Measurements from ENCODE around the gene RBFA.

RBFA gene

GRCh38 chr18:79988071-79988450 lies 46.2 kb upstream of the RBFA start (continued):
- no peak for TF ChIP-seq HOXA7 (CRISPR knock-in tag; IDR thresholded peaks at IDR 0.05; ENCODE audit: borderline replicate concordance)
- no peak for TF ChIP-seq ZNF544 (tag by site-specific recombination; IDR thresholded peaks at IDR 0.05)
- no peak for TF ChIP-seq ZNF302 (tag by site-specific recombination; IDR thresholded peaks at IDR 0.05; ENCODE audit: low read depth)
- peak; percentile 27; the same call in 1 of the 2 replicates for TF ChIP-seq GLIS2 (tag by site-specific recombination; IDR thresholded peaks at IDR 0.05)
- TF ChIP-seq ZNF19 (tag by site-specific recombination; IDR thresholded peaks at IDR 0.05; ENCODE audit: low read depth) = no peak
- 0 out of 2 replicates have a peak, but pooled peaks have one; percentile 6 for TF ChIP-seq EGR2 (tag by site-specific recombination; IDR thresholded peaks at IDR 0.05; ENCODE audit: low read depth)
- TF ChIP-seq ZNF777 (tag by site-specific recombination; IDR thresholded peaks at IDR 0.05; ENCODE audit: borderline replicate concordance) = 0 out of 2 replicates have a peak, but pooled peaks have one; percentile 31
- TF ChIP-seq, protein P1, sequence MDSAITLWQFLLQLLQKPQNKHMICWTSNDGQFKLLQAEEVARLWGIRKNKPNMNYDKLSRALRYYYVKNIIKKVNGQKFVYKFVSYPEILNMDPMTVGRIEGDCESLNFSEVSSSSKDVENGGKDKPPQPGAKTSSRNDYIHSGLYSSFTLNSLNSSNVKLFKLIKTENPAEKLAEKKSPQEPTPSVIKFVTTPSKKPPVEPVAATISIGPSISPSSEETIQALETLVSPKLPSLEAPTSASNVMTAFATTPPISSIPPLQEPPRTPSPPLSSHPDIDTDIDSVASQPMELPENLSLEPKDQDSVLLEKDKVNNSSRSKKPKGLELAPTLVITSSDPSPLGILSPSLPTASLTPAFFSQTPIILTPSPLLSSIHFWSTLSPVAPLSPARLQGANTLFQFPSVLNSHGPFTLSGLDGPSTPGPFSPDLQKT (IDR thresholded peaks at IDR 0.05; ENCODE audit: borderline replicate concordance, low read depth, low read length) = no peak
- TF ChIP-seq ZBTB7A (tag by site-specific recombination; IDR thresholded peaks at IDR 0.05; ENCODE audit: low read depth) = 0 out of 2 replicates have a peak, but pooled peaks have one; percentile 27
- no peak for TF ChIP-seq KLF7 (tag by site-specific recombination; IDR thresholded peaks at IDR 0.05; ENCODE audit: borderline replicate concordance)
- no peak for TF ChIP-seq INSM2 (tag by site-specific recombination; IDR thresholded peaks at IDR 0.05)
- TF ChIP-seq ZNF133 (tag by site-specific recombination; IDR thresholded peaks at IDR 0.05) = no peak
- 0 out of 2 replicates have a peak, but pooled peaks have one; percentile 42 for TF ChIP-seq PATZ1 (tag by site-specific recombination; IDR thresholded peaks at IDR 0.05)
- TF ChIP-seq SCRT1 (tag by site-specific recombination; IDR thresholded peaks at IDR 0.05; ENCODE audit: borderline replicate concordance) = no peak
- no peak for TF ChIP-seq ZNF510 (tag by site-specific recombination; IDR thresholded peaks at IDR 0.05; ENCODE audit: insufficient replicate concordance)
- TF ChIP-seq KLF8 (tag by site-specific recombination; IDR thresholded peaks at IDR 0.05) = peak; percentile 38; the same call in 1 of the 2 replicates
- no peak for TF ChIP-seq ZNF211 (tag by site-specific recombination; IDR thresholded peaks at IDR 0.05; ENCODE audit: low read depth)
- no peak for TF ChIP-seq ZNF221 (tag by site-specific recombination; IDR thresholded peaks at IDR 0.05; ENCODE audit: borderline replicate concordance)
- no peak for TF ChIP-seq ZNF558 (tag by site-specific recombination; IDR thresholded peaks at IDR 0.05)
- TF ChIP-seq ZNF473 (tag by site-specific recombination; IDR thresholded peaks at IDR 0.05) = no peak
- TF ChIP-seq ZNF266 (tag by site-specific recombination; IDR thresholded peaks at IDR 0.05; ENCODE audit: low read depth) = no peak
- TF ChIP-seq ZBTB17 (tag by site-specific recombination; IDR thresholded peaks at IDR 0.05) = no peak
- TF ChIP-seq ZNF184 (tag by site-specific recombination; IDR thresholded peaks at IDR 0.05) = no peak
- TF ChIP-seq IKZF3 (tag by site-specific recombination; IDR thresholded peaks at IDR 0.05) = no peak
- no peak for TF ChIP-seq TRIM28 (IDR thresholded peaks at IDR 0.05; ENCODE audit: borderline replicate concordance, low read length)
- peak; percentile 52 for TF ChIP-seq ZBTB8A (tag by site-specific recombination; IDR thresholded peaks at IDR 0.05)
- no peak for TF ChIP-seq ZNF704 (tag by site-specific recombination; IDR thresholded peaks at IDR 0.05)
- no peak for TF ChIP-seq ZNF701 (tag by site-specific recombination; IDR thresholded peaks at IDR 0.05)
- TF ChIP-seq ZXDB (tag by site-specific recombination; IDR thresholded peaks at IDR 0.05) = 0 out of 2 replicates have a peak, but pooled peaks have one; percentile 4
- no peak for TF ChIP-seq ZNF629 (tag by site-specific recombination; IDR thresholded peaks at IDR 0.05)
- peak; percentile 42; the same call in 1 of the 2 replicates for TF ChIP-seq ZFP37 (tag by site-specific recombination; IDR thresholded peaks at IDR 0.05)
- TF ChIP-seq MZF1 (tag by site-specific recombination; IDR thresholded peaks at IDR 0.05; ENCODE audit: borderline replicate concordance) = no peak
- no peak for TF ChIP-seq ZNF521 (tag by site-specific recombination; IDR thresholded peaks at IDR 0.05)
- no peak; the same call in 1 of the 2 replicates for TF ChIP-seq KLF17 (tag by site-specific recombination; IDR thresholded peaks at IDR 0.05)
